Activated gamma-delta T cell treated with anti-CD3 and anti-CD28 coated beads, Interleukin-2, amount 50 U/mL, for 16 hours (primary cell): ENCODE data around the gene ANKRD12.
"Not testable (repeated sequence)": the region's sequence is repeated elsewhere in the genome, so short reads cannot be mapped to it uniquely, and the experiment has no call there.

Experiments
- DNase-seq: peaks from one replicate; pipeline ENCODE4 v3.0.0-alpha.2; 2020; ENCODE audit warnings: low read depth

The ANKRD12 gene

GRCh38 chr18:9136315-9137155 is at the start of gene ANKRD12:
Gene ANKRD12, plus strand, starts transcription at chr18:9136781. Its CDS starts 45,652 bp downstream, at chr18:9182433.
- peak; percentile 97 for DNase-seq

GRCh38 chr18:9087144-9087543 is 49.4 kb upstream of the ANKRD12 start:
- no peak for DNase-seq

DNA sequence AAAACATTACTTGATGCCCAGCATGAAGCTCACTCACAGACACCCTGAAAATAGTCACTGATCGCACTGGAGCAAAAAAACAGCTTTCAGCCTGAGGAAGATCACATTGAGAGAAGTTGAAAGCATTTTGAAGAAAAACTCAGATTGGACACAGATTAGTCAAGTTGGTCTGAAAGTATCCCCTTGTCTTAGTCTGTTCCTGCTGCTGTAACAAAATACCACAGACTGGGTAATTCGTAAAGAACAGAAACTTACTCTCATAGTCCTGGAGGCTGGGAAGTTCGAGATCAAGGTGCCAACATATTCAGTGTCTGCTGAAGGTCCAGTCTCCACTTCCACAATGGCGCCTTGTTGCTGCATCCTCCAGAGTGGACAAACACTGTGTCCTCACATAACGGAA is 48.3 kb upstream of the ANKRD12 start:
- DNase-seq, result no peak

- not testable (repeated sequence) for DNase-seq
Measured at GRCh38 chr18:9088727-9089126, 47.9 kb upstream of the ANKRD12 start.

GRCh38 chr18:9090578-9090977 is 46.0 kb upstream of the ANKRD12 start:
- DNase-seq, result no peak

DNA sequence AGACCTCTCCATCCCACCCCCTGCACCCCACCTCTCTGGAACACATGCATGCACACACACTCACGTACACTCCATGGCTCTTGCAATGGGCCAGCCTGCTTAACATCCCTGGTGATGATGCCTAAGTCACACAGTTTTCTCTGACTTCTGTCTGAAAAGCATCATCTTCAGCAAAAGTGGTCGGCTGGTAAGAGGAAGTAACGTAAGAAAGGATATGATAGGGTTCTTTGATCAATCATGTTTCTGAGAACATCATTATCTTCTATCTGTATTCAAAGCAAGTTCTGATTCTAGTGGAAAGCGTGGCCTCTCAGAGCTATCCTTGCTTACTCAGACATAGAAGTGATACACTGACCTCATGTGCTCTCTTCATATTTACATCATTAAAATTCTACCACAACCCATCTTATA is 45.5 kb upstream of the ANKRD12 start:
- DNase-seq, result no peak

DNA sequence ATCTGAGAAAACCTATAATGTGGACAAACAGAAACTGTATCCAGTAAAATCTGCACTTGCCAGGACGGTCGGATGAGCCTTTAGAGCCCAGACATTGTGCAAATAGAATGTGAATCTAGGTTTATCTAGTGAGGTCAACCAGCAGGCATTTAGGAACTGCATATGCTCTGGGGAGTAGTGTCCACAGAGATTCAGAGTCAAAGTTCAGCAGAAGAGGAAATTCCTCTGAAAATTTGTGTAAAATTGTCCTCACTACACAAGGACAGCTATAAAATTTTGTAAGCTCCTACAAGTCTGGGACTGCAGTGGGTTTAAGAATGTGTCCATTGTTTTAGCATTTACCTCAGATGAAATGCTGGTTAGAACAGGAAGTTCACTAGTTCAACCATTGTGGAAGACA is 43.9 kb upstream of the ANKRD12 start:
- DNase-seq, result no peak

DNA sequence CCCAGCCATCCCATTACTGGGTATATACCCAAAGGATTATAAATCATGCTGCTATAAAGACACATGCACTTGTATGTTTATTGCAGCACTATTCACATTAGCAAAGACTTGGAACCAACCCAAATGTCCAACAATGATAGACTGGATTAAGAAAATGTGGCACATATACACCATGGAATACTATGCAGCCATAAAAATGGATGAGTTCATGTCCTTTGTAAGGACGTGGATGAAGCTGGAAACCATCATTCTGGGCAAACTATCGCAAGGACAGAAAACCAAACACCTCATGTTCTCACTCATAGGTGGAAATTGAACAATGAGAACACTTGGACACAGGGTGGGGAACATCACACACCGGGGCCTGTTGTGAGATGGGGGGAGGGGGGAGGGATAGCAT is 43.5 kb upstream of the ANKRD12 start:
- not testable (repeated sequence) for DNase-seq

- peak; percentile 28 for DNase-seq
Measured at GRCh38 chr18:9094307-9095226, 42.0 kb upstream of the ANKRD12 start.

- peak; percentile 46 for DNase-seq
Measured at GRCh38 chr18:9095297-9096006, 41.1 kb upstream of the ANKRD12 start.

DNA sequence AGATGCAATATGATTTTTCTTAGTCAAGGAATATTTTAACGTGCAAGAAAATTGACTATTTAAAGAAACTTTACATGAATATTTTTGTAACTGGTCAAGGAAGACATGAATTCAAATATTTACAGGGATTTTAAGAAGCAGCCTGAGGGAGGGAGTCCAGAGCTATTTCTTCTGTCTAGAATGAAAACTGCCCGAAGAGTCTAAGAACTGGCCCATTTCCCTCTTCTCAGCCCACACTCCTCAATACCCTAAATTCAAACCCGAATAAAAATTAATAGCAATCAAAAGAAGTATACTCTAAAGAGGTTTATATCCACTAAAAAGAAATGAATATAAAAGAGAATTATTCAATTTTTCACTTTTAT is 40.6 kb upstream of the ANKRD12 start:
- no peak for DNase-seq

DNA sequence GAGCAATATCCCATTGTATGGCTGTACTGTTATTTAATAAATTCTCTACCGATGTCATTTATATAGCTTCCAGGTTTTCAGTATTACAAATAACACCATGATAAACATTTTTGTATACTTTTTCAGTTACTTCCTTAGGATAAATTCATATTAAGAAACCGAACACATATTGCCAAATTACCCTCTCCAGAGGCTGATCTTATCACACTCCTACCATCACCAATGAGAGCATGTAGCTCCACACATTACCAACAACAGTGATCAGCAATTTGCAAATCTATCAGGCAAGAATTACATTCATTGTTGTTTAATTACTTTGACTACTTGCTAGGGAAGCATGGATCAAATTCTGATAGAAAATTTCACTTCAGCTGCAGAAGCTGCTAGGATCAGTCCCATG is 39.9 kb upstream of the ANKRD12 start:
- no peak for DNase-seq

- DNase-seq, result no peak
Measured at GRCh38 chr18:9097349-9097748, 39.2 kb upstream of the ANKRD12 start.

GRCh38 chr18:9100796-9101195 is 35.8 kb upstream of the ANKRD12 start:
- DNase-seq, result no peak

DNA sequence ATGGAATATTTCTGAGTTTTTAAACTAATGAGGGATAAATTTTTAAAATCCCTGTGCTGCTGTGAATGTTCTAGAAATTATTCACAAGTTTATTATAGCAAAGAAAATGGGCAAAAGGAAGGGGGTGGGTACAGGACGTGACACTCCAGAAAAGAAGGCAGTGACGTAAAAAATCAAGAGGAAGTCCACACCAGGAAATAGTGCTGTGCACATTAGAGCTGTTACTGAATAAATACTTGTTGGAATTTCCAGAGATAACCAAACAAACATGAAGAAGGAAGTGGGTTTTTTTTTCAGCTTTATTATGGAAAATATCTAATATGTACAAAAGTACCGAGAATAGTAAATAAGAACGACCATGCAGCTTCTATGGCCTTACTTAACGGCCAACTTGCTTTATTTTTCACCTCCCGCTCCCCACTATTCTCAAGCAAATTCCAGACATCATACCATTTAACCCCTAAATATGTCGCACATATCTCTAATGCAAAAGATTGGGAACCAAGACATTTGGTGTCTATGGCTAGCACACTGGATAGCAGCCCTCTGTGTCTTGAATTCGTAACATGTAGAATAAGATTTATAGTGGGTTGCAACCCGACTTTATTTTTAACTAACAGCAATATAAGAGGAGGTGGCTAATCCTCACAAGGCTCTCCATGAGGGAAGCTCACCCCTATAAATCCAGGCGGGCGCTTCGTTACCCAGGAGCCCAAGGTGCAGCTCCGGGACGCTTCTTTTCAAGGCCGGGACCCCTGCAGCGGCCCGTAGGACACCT is 34.7 kb upstream of the ANKRD12 start:
- DNase-seq, result no peak

GRCh38 chr18:9102508-9103375 is 33.8 kb upstream of the ANKRD12 start, which contains the start of gene NDUFV2:
Gene NDUFV2, plus strand, starts transcription at chr18:9102699. Its CDS starts 45 bp downstream, at chr18:9102744.
- DNase-seq, result peak; percentile 97

- no peak for DNase-seq
Measured at GRCh38 chr18:9103376-9103873, 33.2 kb upstream of the ANKRD12 start.

GRCh38 chr18:9104244-9104901 is 32.2 kb upstream of the ANKRD12 start:
- DNase-seq, result no peak

DNA sequence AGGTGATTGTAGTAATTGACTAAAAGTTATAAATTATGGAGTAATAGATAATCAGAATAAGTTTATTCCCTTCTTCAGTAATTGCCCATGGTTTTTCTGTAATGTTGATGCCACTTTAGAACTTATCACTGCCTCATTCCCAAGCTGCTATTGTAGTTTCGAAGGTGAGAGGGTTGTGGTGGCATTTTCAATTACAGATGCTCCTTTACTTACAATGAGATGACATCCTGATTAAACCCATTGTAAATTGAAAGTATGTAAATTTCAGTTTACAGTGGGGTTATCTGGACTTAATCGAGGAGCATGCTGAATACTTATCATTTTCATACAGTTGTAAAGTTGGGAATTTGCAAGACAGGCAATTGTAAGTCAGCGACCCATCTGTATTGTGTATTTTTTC is 31.2 kb upstream of the ANKRD12 start:
- no peak for DNase-seq

DNA sequence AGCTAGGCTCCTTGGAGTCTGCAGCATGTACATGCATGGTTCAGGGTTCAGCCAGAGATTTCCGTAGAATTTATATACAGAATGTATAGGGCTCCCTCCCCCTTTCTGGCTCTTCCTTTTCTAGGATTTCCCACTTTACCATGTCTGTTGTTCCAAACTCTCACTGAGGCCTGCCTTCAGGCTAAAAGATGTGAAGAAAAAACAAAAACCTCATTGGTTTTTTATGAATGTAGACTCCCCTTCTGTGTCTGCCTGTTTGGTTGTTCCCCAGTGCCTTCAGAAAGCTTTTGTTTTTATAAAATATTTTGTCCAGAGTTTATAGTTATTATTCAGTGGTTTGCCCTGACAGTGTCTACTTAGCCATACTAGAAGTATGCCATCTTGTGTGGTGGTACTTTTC is 30.5 kb upstream of the ANKRD12 start:
- no peak for DNase-seq
